Choroid plexus epithelial cell (primary cell): Measurements from ENCODE around the gene NECTIN2.

Experiments
- DNase-seq: peaks from one replicate; pipeline ENCODE4 v3.0.0-alpha.2; 2010; ENCODE audit warnings: low read depth
- H3K4me3 ChIP-seq: 2 replicates; pipeline ENCODE4 v1.5.1; 2011; ENCODE audit warnings: low read depth, mild to moderate bottlenecking, control low read depth, low read length, moderate library complexity
- TF ChIP-seq, protein P1 (sequence below): conservative IDR thresholded peaks from 2 replicates; pipeline ENCODE4 v1.5.1; 2011; ENCODE audit warnings: low read depth, mild to moderate bottlenecking, control low read depth, inconsistent platforms, low read length, moderate library complexity

NECTIN2 gene

DNA sequence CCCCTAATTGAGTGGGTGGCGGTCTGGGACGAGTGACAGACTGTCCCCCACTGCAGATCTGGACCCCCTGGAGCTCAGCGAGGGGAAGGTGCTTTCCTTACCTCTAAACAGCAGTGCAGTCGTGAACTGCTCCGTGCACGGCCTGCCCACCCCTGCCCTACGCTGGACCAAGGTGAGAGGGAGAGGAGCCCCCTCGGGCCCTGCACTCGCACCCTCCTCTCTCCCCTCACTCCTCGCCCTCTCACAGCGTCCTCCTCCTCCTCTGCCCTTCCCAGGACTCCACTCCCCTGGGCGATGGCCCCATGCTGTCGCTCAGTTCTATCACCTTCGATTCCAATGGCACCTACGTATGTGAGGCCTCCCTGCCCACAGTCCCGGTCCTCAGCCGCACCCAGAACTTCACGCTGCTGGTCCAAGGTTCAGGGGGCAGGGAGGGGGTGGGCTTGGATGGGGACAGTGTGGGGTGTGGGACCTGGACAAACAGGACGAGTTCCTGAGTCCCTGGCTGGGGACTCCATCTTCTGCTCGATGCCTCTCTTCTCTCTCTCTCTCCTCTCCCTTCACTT, 27.5 kb upstream of the NECTIN2 start:
- TF ChIP-seq, protein P1, sequence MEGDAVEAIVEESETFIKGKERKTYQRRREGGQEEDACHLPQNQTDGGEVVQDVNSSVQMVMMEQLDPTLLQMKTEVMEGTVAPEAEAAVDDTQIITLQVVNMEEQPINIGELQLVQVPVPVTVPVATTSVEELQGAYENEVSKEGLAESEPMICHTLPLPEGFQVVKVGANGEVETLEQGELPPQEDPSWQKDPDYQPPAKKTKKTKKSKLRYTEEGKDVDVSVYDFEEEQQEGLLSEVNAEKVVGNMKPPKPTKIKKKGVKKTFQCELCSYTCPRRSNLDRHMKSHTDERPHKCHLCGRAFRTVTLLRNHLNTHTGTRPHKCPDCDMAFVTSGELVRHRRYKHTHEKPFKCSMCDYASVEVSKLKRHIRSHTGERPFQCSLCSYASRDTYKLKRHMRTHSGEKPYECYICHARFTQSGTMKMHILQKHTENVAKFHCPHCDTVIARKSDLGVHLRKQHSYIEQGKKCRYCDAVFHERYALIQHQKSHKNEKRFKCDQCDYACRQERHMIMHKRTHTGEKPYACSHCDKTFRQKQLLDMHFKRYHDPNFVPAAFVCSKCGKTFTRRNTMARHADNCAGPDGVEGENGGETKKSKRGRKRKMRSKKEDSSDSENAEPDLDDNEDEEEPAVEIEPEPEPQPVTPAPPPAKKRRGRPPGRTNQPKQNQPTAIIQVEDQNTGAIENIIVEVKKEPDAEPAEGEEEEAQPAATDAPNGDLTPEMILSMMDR: no peak
- DNase-seq: no peak
- H3K4me3 ChIP-seq: no peak overlapping the region

DNA sequence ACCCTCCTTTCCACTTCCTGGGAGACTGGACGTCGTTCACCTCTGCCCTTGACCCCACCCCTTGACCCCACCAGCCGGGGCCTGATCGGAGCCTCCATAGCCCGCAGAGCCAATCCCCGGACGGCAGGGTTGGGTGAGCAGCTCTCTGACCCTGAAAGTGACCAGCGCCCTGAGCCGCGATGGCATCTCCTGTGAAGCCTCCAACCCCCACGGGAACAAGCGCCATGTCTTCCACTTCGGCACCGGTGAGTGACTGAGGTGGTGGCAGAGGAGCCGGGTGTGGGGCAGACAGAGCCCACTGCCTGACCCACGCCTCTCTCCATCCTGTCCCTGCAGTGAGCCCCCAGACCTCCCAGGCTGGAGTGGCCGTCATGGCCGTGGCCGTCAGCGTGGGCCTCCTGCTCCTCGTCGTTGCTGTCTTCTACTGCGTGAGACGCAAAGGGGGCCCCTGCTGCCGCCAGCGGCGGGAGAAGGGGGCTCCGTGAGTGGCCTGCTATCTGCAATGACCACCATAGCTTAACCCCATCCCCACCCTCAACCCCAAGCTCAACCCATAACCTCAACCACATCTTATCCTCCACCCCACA, 26.8 kb upstream of the NECTIN2 start:
- H3K4me3 ChIP-seq: no peak overlapping the region
- TF ChIP-seq, protein P1: no peak
- no peak for DNase-seq

DNA sequence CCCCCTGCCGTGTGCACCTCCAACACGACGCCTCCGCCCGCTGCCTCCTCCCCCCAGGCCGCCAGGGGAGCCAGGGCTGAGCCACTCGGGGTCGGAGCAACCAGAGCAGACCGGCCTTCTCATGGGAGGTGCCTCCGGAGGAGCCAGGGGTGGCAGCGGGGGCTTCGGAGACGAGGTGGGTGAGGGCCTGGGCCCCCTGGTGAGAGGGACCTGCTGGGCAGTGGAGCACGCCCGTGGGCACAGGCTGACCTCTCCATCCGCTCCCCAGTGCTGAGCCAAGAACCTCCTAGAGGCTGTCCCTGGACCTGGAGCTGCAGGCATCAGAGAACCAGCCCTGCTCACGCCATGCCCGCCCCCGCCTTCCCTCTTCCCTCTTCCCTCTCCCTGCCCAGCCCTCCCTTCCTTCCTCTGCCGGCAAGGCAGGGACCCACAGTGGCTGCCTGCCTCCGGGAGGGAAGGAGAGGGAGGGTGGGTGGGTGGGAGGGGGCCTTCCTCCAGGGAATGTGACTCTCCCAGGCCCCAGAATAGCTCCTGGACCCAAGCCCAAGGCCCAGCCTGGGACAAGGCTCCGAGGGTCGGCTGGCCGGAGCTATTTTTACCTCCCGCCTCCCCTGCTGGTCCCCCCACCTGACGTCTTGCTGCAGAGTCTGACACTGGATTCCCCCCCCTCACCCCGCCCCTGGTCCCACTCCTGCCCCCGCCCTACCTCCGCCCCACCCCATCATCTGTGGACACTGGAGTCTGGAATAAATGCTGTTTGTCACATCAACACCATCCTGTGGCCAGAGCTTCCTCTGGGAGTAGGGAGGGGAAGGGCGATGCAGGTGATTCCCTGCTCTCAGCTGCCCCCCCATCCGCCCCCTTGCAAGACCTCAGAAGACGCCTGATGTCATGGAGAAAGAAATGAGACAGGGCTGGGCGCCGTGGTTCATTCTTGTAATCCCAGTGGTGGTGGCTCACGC, 25.2 kb upstream of the NECTIN2 start:
- TF ChIP-seq, protein P1: no peak
- H3K4me3 ChIP-seq: no peak overlapping the region
- DNase-seq: no peak

DNA sequence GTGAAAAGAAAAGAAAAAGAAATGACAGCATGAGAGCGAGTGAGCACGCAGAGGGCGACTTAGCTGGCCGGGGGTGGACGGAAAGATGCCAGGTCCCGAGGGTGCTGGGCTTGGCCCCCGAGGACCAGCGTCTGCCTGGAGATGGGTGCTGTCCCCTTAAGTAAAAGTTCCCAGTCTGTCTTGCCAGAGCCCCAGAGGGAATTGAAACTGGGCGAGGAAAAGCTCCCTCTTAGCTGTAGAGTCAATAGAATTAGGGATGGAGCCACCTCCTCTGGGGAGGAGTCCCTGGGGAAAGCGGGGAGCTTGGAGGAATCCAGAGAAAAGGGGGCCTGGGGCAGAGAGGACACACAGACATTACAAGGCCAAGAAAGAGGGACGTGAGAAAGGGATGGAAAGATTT, 23.9 kb upstream of the NECTIN2 start:
- no peak for DNase-seq
- TF ChIP-seq, protein P1: no peak
- no peak overlapping the region for H3K4me3 ChIP-seq

DNA sequence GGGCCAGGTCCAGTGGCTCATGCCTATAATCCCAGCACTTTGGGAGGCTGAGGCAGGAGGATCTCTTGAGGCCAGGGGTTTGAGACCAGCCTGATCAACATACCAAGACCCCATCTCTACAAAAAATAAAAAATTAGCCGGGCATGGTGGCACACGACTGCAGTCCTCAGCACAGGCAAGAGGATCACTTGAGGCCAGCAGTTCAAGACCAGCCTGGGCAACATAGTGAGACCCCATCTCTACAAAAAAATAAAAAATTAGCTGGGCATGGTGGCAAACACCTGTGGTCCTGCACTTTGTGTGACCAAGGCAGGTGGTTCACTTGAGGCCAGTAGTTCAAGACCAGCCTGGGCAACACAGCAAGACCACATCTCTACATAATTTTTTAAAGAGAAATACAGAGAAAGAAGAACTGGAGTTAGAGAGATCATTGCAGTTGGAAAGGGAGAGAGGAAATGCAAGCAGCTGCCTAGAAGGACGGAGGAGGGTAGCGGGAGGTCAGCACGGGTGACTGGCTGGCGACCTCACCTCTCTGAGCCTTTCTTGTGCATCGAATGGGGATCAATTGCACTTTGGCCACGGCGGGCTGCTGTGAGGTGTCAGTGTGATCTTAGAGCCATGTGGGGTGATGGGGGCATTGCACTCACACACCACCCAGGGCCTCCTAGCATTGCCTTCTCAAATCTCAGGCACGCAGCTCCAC, 23.3 kb upstream of the NECTIN2 start:
- H3K4me3 ChIP-seq: no peak overlapping the region
- TF ChIP-seq, protein P1: no peak
- no peak for DNase-seq

DNA sequence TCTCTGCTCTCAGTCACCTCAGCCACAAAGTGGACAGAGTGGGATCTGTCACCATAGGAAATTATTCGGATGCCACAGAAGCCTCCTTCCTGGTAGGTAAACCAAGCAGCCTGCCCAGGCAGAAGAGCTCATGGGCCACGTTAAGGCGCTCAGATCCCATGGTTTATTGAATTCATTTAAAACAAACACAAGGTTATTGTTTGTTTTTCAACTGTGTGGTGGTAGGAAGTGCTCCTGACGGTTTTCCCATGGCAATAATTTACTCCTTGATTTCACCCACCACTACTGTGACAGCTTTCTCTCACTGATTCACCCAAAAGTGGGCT, 22.8 kb upstream of the NECTIN2 start:
- no peak for DNase-seq
- TF ChIP-seq, protein P1: no peak

More for the DNA sequence above, 22.8 kb upstream of the NECTIN2 start:
- no peak overlapping the region for H3K4me3 ChIP-seq
